Mucosa of rectum (tissue), 2 donors: Measurements from ENCODE around the gene EFCAB5.

ENCODE experiments used
- H3K27ac ChIP-seq, 2 donors: one replicate each; pipeline ENCODE4 v1.7.0; 2013; ENCODE audit warnings: inconsistent platforms in 2 of 2, low read depth in 2 of 2, low read length in 2 of 2
- H3K27me3 ChIP-seq, 2 donors: one replicate each; pipeline ENCODE4 v1.7.0; 2013; ENCODE audit warnings: low read length in 2 of 2; ENCODE audit not compliant: control insufficient read depth in 2 of 2, insufficient read depth in 2 of 2
- H3K36me3 ChIP-seq, 2 donors: one replicate each; pipeline ENCODE4 v1.7.0; 2013; ENCODE audit warnings: low read length in 2 of 2; ENCODE audit not compliant: control insufficient read depth in 2 of 2, insufficient read depth in 2 of 2
- H3K4me1 ChIP-seq, 2 donors: one replicate each; pipeline ENCODE4 v1.7.0; 2013; ENCODE audit warnings: low read length in 2 of 2, mild to moderate bottlenecking in 1 of 2; ENCODE audit not compliant: control insufficient read depth in 2 of 2, insufficient read depth in 2 of 2
- H3K4me3 ChIP-seq, 2 donors: one replicate each; pipeline ENCODE4 v1.7.0; 2013; ENCODE audit warnings: low read length in 2 of 2
- H3K9ac ChIP-seq, 2 donors: one replicate each; pipeline ENCODE4 v1.7.0; 2013; ENCODE audit warnings: low read length in 2 of 2, low read depth in 1 of 2, mild to moderate bottlenecking in 1 of 2
- H3K9me3 ChIP-seq, 2 donors: one replicate each; pipeline ENCODE4 v1.7.0; 2013; ENCODE audit warnings: low read length in 2 of 2; ENCODE audit not compliant: control insufficient read depth in 2 of 2
- donor health status: healthy.
- donor health status: Normal muscosa, but diverticular disease.

The EFCAB5 gene

DNA sequence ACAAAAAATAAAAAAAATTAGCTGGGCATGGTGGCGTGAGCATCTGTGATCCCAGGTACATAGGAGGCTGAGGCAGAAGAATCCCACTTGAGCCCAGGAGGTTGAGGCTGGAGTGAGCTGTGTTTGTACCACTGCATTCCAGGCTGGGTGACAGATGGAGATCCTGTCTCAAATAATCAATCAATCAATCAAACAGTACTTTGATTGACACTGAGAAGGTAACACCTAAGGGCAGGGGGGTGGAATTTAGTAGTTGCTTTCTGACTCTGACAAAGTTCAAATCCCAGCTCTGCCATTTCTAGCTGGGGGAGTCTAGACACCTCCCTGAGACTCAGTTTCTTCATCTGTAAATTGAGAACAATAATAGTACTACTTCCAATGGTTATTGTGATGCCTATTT, 23.4 kb upstream of the EFCAB5 start:
- Histone ChIP-seq H3K4me1 (no peaks in the 10 kb centered on the region), H3K27ac (no peak overlapping the region), H3K9ac (no peak overlapping the region), H3K9me3 (no peaks in the 10 kb centered on the region), H3K36me3 (peaks cover 0 to 3% of the 10 kb centered on the region in 2 donors), H3K4me3 (no peak overlapping the region), H3K27me3 (no peaks in the 10 kb centered on the region)

DNA sequence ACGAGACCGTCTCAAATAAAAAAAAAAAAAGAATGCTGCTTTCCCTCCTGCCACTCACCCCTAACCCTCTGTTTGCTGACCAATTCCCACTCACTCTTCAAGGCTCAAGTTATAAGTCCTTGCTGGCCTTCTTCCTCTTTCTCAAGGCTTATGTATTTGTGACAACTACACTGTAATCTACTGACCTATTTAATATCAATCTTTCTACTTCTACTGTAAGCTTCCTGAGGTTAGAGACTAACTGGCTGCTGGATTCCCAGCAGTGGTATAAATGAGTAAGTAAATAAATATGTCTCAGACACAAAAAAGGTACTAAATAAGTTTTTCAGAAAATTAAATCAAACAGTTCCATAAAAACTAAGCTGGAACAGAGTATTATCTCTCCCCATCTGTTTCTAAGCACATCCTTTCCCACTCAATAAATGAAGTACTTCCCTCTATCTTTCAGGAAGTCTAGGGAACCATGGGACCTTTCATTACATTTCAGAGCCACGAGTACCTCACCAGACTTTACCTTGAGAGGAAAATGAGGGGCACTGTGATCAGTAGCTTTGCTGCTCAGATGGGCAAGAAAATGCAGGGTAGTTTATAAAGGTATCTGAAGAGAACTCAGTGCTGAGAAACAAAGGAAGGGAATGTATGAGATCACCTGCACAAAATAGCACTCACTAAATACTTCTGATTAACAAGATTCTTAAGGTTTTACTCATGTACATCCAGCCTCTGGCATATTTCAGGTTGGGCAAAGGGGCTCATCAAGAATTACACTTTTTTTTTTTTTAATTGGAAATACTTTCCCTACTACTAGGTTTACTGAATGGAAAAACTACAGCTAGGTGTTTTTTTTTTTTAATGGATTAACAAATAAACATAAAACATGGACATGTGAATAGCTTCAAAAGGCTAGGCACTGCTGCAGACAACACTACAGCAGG, 22.2 kb upstream of the EFCAB5 start:
- H3K4me1 ChIP-seq = no peaks in the 10 kb centered on the region
- peaks cover 0 to 3% of the 10 kb centered on the region in 2 donors for H3K36me3 ChIP-seq
- H3K27ac ChIP-seq = no peak overlapping the region

DNA sequence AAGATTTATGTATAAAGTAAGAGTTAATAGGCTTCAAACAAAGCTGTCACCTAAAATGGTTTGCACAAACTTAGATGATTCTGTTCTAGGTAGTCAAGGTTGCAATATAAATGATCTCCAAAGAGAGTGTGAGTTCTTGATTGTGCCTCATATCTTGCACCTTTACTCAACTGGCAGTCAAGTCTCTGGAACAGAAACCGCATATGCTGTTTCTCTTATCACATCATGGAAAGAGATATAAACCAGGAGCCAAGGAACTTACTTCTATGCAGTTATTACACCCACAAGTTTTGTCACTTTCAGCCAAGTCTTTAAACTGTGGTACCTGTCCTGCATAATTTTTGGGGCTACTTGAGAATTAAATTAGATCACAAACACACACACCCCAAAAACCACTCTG, 16.6 kb upstream of the EFCAB5 start:
- peaks cover 3 to 5% of the 10 kb centered on the region in 2 donors for H3K36me3 ChIP-seq
- H3K4me1 ChIP-seq = peaks cover 4 to 9% of the 10 kb centered on the region in 2 donors
- H3K9ac ChIP-seq = no peak overlapping the region
- H3K27me3 ChIP-seq = no peaks in the 10 kb centered on the region
- no peaks in the 10 kb centered on the region for H3K9me3 ChIP-seq
- H3K27ac ChIP-seq = no peak overlapping the region
- no peak overlapping the region for H3K4me3 ChIP-seq

More for the DNA sequence above, 22.2 kb upstream of the EFCAB5 start:
- Histone ChIP-seq H3K27me3 (no peaks in the 10 kb centered on the region), H3K4me3 (no peak overlapping the region), H3K9me3 (no peaks in the 10 kb centered on the region), H3K9ac (no peak overlapping the region)

DNA sequence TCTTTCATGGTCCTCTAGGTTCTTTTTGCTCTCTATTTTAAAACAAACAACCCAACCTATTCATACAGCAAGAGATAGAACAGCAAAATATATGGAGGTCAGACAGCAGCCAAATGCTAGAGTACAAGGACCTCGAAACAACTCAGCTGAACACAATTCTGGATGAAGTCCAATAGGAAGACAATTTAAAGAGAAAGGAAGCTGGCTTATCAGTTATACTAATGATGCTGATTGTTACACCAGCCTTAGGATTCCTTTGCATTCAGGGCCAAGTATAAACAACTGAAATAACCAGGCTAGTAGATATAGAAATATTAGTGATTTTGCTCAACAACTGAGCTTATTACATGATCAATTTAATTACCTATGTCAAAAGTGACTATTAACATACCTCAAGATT, 13.9 kb upstream of the EFCAB5 start:
- no peaks in the 10 kb centered on the region for H3K9me3 ChIP-seq
- no peak overlapping the region for H3K27ac ChIP-seq
- no peaks in the 10 kb centered on the region for H3K27me3 ChIP-seq
- H3K4me1 ChIP-seq = peaks cover 16 to 21% of the 10 kb centered on the region in 2 donors
- peaks cover 0 to 5% of the 10 kb centered on the region in 2 donors for H3K36me3 ChIP-seq
- H3K9ac ChIP-seq = no peak overlapping the region
- no peak overlapping the region for H3K4me3 ChIP-seq

DNA sequence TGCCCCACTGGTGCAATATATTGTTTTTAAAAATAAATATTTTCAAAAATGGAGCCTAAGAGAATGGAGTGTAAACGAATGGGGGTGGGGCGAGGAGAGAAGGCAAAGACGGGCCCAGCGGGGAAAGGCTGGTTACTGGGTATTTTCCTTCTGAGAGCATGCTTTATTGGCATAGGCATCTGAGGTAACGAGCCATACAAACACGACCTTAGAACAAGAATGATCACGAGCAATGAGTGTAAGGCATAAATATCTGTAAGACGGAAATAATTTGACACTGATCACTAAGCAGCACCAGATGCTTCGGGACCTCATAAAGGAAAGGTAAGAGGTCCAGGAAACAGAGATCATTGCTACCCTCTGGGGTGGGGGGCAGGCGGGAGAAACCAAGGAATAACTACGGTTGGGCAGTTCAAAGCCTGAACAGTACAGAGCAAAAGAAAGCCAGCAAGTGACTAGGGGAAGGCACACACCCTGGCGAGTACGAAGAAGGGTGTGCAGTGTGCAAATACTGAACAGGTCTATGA, 12.4 kb upstream of the EFCAB5 start:
- Histone ChIP-seq H3K4me3 (peak overlapping the region; percentile 97 to 100), H3K27ac (peak overlapping the region; percentile 95 to 97), H3K36me3 (peaks cover 0 to 5% of the 10 kb centered on the region in 2 donors), H3K27me3 (no peaks in the 10 kb centered on the region), H3K4me1 (peaks cover 16 to 21% of the 10 kb centered on the region in 2 donors), H3K9me3 (no peaks in the 10 kb centered on the region), H3K9ac (peak overlapping the region; percentile 93 to 96)

DNA sequence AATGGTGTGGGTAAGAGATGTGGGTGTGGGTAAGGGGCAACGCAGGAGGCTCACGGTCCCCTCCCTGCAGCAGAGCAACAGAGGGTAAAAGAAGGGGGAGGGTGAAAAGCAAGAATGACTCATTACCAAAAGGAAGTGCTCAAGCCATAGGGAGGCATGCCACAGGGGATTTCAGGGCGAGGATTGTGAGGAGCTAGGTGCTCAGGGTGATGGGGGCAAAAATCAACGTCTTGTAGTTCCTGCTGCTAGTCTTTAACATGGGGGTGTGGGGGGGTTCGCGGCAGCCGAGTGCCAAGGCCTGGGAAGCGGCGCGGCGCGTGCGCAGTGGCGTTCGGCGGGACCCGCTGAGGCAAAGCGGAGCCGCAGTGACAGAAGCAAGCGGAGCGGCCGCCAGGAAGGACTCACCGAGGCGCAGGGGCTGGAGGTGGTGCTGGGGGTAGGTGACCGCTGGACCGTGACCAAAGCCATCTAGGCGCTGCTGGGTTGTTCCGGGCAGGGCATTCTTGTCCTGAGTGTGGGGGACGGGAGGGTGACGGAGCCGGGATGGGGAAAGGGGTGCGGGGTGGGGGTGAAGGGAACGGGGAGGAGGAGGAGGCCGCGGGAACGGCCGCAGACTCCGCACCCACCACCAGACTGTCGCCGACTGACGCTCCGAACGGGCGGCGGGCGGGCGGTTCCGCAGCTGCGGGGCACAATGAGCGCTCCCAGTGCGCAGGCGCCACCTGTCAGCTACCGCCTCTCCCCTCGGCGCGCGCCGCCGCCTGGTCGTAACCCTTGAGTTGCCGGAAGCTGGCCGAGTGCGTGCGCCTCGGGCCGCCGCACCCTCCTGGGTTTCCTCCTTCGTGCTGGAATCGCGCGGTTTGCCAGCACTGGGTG, 11.7 kb upstream of the EFCAB5 start, which contains the start of gene SSH2:
Gene SSH2, minus strand, starts transcription at position 696 of the 876 bp plus-strand sequence. Its CDS starts 228 bp downstream, at position 468.
- Histone ChIP-seq H3K9me3 (no peaks in the 10 kb centered on the region), H3K4me3 (peak within 1 kb of the TSS; percentile 97 to 100), H3K27ac (peak within 1 kb of the TSS; percentile 95 to 97), H3K4me1 (peaks cover 16 to 21% of the 10 kb centered on the region in 2 donors), H3K27me3 (no peaks in the 10 kb centered on the region), H3K36me3 (peaks cover 0 to under 1% of the 10 kb centered on the region in 2 donors), H3K9ac (peak within 1 kb of the TSS; percentile 93 to 96)

DNA sequence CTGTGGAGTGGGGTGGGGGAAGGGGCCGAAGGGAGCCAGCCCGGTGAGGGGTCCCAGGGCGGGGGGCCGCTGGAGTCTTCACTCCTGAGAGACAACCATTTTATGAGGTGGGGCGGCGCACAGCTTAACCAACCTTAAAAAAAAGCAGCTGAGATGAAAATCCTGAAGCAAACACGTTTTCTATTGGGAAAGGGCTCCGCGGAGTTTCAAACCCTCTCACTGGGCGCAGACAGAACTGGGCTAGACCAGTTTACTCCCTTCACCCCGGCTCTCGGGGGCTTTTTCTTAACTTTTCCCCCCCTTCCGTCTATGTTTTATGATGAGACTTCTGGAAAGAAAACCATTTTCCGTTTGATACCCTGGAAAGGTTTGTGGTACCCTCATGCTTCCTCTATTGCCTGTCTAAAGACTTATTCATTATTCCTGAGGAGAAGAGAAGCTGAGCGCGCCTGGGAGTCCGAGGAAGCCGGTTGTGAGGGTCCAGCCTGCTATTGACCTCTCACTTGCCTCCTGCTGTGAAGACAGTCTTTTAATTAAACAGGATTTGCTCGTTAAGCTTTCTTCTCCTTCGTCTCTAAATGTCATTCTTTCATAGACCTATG, 10.9 kb upstream of the EFCAB5 start:
- H3K4me1 ChIP-seq = peaks cover 16 to 21% of the 10 kb centered on the region in 2 donors
- no peaks in the 10 kb centered on the region for H3K27me3 ChIP-seq
- peak overlapping the region; percentile 97 to 100 for H3K4me3 ChIP-seq
- H3K36me3 ChIP-seq = no peaks in the 10 kb centered on the region
- H3K9me3 ChIP-seq = no peaks in the 10 kb centered on the region
- peak overlapping the region; percentile 95 to 97 for H3K27ac ChIP-seq
- H3K9ac ChIP-seq = peak overlapping the region; percentile 76 to 93

DNA sequence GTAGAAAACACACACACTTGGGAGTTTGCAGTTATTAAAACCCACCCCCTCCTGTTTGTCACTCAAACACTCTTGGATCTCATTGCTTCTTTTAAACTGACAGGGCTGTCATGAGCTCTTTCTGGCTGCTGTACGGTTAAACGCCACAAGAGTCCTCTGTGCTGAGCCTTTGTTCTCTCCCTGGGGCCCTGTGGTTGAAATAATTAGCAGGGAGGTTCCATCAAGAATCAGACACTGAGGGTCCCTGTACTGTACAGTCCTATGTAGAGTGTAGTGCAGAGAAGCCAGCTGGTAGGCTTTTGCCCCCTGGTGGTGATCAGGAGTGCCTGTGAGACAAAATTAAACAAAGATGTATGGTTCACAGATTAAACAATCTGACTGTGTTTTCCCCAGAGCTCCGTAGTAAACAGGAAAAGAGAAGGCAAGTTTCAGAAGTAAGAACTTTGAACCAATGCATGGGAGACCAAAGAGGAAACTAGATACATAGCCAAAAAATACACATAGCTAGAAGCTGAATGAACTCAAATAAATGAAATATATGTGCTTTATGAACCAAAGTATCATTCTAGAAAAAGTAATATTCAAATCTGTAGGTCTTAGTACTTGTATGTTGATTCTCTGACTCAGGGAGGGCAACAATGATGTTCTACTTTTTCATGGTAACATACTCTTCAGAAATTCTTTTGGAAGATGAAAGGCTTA, 10.1 kb upstream of the EFCAB5 start:
- Histone ChIP-seq H3K27ac (peak overlapping the region in 1 of 2 donors; percentile 95), H3K9me3 (no peaks in the 10 kb centered on the region), H3K9ac (peak overlapping the region; percentile 5 to 76), H3K4me1 (peaks cover 16 to 21% of the 10 kb centered on the region in 2 donors), H3K4me3 (peak overlapping the region in 1 of 2 donors; percentile 100), H3K36me3 (no peaks in the 10 kb centered on the region), H3K27me3 (no peaks in the 10 kb centered on the region)

DNA sequence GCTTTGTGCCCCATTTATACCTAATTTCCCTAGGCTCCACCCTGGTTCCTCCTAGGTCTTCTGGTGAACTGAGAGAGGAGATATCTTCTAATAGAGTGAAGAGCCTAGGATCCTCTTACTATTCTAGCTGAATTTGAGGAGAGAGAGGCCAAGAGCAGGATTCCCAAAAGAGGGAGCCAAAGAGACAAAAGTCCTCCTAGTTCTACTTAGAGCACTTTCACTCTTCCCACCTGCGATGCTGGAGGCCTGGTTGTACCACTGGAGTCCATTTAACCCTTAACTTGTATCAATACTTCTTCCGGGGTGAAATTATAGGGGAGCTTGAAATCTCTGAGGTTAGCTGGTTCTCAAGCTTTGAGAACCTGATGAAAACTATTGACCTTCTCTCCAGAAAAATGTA, 8.1 kb upstream of the EFCAB5 start:
- H3K4me1 ChIP-seq = peaks cover 13 to 17% of the 10 kb centered on the region in 2 donors
- no peak overlapping the region for H3K9ac ChIP-seq
- H3K36me3 ChIP-seq = no peaks in the 10 kb centered on the region
- H3K27me3 ChIP-seq = no peaks in the 10 kb centered on the region
- H3K27ac ChIP-seq = no peak overlapping the region
- no peaks in the 10 kb centered on the region for H3K9me3 ChIP-seq
- H3K4me3 ChIP-seq = no peak overlapping the region
